DMS153 (cell line): ENCODE results near the gene RBMY1F.
"Not testable (repeated sequence)": the region's sequence is repeated elsewhere in the genome, so short reads cannot be mapped to it uniquely, and the experiment has no call there.

Experiments used
- DNase-seq: peaks from one replicate; lab custom pipeline; 2025; lab: John Stamatoyannopoulos, UW

Gene RBMY1F

DNA sequence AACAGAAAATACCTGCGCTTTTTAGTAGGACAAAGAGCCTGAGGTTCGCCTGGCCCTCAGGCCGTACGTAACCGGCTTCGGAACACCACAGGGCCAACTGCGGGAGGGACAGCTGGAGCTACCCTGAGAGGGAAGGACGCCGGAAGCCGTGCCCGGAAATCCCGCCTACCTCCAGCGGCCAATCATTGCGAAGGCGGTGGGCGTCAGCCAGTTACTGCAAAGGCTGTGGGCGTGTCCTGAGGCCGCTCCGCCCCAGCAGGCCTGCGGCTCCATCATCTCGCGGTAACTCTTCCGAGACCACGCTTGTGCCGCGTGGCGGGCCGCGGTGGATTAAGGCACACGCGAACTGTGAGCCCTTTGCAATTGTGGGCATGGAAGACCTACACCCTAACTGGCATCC is at the start of gene RBMY1F:
TSS of gene RBMY1F (minus strand) at position 101 of the 400 bp plus-strand sequence. CDS start 1,954 bp downstream, outside the sequence.
- not testable (repeated sequence) for DNase-seq

- not testable (repeated sequence) for DNase-seq
Observed at GRCh38 chrY:22151144-22151543, 31.6 kb downstream of the RBMY1F start.

DNA sequence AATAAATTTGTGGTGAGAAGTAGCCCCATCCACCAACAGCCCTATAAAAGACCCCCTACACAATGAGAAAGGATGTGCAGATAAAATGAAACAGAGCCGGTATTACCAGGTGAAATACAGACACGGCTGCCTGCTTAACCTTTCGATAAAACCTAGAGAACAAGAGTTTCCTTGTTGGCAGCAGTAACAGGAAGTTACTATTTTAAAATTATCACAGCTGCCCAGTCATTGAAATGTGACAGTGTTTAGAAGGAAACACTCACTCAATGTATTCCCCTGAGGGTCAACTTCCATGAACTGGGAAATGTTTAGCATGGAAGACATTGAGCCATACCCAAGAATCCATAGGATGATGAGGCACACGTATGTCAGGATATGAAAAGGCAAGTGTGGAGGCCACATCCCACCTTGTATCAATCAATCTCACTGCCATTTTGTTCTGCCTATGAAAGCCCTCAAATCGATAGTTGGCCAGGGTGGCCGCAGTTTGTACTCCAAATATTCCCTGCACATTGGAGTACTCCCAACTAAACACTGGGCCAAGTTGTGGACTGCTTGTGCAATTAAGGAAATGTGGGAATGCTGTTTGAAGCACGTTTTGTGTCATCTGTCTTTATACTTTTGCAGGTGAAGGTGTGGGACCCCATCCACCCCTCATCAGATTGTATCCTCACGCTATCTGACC is 41.6 kb downstream of the RBMY1F start:
- not testable (repeated sequence) for DNase-seq

GRCh38 chrY:22134719-22135118 is 48.0 kb downstream of the RBMY1F start:
- DNase-seq: not testable (repeated sequence)

- not testable (repeated sequence) for DNase-seq
Observed at GRCh38 chrY:22130494-22130893, 52.2 kb downstream of the RBMY1F start.
